HG03097 (cell line): ENCODE results near the gene ZNF710.
A peak's percentile ranks its signal among the peaks of the same experiment; 100 is the strongest.

Experiments used
- ATAC-seq: cut with Tn5 transposase; IDR thresholded peaks from one replicate; pipeline ENCODE4 v1.9.1; 2021; ENCODE audit not compliant: unreplicated experiment, low FRiP score

Gene ZNF710

DNA sequence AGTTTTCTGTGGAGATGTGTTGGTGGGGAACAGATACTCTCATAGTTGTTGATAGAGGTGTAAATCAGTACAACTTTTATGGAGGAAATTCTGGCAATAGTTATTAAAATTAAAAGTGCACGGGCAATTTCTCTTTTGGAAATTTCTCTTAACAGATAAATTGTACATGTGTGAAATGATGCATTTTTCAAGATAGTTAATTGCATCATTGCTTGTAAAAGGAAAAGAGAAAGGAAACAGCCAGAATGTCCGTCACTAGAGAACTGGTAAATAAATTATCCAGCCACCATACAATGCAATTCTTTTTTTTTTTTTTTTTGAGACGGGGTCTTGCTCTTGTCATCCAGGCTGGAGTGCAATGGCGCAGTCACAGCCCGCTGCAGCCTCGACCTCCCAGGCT is 14.2 kb downstream of the ZNF710 start:
- ATAC-seq, result no peak

DNA sequence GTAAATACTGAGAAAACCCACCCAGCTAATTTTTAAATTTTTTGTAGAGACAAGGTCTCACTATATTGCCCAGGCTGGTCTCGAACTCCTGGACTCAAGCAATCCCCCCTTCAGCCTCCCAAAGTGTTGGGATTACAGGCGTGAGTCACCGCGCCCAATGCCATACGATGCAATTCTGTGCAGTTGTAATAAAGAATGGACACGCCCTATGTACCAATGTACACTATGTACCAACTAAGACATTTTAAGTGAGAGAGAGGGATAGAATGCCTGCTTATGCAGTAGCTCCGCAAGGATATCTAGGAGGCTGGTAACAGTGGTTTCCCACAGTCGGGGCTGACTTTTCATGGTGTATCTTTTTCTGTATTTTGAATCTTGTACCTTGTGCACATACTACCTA is 14.6 kb downstream of the ZNF710 start:
- ATAC-seq, result no peak

DNA sequence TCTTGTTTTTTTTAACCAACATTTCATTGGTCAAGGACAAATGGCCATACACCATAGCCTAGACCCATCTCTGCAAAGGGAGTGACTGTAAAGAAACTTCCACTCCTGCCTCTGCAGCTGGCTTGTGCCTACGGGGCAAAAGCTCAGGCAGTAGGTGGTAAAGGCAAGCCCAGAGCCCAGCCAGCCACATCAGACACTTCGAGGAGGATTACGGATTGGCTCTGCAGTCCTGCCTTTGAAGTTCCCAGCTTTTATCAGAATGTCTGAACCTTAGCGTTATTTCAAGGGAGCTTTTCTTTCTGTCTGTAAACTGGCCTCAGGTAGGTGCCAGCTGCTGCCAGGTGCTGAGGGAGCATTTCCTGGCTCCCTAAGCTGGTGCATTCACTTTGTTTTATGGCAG is 15.6 kb downstream of the ZNF710 start:
- no peak for ATAC-seq

DNA sequence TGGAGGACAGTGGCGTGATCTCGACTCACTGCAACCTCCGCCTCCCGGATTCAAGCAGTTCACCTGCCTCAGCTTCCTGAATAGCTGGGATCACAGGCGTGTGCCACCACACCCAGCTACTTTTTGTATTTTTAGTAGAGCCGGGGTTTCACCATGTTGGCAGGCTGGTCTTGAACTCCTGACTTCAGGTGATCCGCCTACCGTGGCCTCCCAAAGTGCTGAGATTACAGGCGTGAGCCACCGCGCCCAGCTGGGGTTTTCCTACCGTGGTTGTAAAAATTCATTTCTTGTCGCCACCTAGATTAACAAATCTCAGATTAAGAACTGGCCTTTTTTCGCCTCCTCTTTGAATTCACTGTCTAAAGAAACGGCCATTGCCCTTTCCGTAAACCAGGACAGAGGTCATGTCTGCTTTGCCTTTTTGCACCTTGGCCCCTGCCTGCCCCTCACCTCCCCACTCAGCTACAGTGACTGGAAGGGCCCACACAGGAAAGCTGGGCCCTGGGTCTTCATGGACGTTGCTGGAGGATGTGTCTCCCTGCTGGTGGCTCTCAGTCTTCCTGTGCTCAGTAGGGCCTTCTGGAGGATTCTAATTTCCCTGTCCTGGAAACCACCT is 17.2 kb downstream of the ZNF710 start:
- ATAC-seq, result no peak

DNA sequence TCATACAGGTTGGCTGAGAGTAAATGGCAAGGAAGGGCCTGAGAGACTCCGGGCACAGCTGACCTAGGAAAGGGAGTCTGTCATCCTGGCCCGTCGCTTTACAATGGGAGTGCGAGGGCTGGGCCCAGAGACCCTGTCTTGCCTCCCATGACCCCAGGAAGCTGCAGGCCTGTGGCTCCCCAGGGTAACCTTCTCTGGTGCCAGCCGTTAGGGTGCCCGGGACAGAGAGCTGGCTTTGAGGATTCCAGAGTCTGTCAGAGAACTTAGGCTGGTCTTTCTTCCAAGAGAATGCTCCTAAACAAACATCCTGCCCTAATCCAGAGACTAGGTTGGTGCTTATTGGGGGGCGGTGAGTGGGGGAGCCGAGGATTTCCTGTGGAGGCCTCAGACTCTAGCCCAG is 18.5 kb downstream of the ZNF710 start:
- ATAC-seq, result no peak

DNA sequence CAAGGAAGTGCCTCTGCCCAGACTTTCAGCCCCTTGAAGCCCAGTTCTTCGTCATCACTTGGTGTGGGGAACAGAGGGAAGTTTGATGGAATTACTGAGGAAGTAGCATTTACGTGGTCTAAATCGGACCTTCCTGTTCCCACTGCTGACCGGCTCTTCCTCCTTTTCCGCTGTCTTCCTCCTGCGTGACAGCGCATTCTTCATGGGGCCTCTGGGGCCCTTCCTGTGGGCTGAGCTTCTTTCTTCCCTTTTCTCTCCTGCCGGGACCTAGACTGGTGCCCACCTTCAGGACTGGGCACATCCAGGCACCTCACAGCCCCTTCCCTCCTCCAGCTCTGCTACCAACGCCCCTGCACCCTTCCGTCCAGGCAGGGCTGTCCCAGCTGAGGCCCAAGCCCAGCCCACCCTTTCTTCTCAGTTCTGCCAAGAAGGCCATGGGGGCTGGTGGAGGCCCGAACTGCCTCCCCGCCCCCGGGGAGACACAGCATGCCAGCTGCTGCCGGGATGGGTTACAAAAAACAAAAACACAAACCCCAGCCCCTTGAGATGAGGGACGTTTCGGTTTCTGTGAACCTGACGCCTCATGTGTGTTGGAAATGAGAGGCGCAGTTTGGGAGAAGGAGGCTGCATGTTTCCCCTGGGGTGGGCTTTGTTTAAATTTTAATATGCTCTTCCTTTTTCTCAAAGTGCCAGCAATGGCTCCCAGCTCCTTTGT is 19.1 kb downstream of the ZNF710 start:
- no peak for ATAC-seq

DNA sequence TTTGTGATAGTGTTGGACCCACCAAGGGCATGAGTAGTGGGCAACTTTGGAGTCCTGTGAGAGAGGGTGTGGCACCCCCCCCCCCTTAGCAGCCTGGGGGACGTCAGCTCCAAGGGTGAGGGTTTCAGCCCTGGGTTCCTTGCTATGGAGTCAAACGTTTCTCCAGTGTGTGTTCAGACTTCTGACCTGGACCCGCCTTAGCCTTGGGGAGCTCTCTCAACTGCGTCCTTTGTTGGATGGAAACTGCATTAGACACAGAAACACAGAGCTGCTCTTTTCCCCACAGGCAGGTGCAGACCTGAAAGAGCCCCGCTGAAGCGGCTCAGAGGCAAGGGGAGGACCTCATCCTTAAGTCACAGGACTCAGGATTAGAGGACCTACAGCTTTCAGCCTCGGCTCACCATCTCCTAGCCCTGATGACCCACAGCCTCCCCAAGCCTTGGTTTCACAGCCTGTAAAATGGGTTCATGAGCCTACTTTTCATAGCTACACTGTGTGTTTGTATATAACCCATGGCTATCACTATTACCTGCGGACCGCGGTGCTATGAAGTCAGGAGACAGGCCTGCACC is 19.9 kb downstream of the ZNF710 start:
- ATAC-seq, result no peak

DNA sequence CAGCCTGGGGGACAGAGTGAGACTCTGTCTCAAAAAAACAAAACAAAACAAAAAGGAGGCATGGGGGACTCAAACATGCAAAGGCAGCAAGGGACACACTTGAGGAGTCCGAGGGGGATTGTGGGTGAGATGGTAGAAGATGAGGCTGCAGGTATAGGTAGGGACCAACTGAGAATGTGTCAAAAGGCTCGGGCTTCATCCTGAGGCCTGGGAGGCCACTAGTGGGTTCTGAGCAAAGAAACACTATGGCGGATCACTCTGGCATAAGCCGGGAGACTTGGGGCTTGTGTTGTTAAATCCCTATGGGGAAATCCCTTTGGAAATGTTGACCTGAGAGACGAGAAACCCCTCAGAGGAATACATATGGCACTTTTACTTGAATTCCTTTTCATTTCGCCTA is 21.2 kb downstream of the ZNF710 start:
- ATAC-seq, result no peak

DNA sequence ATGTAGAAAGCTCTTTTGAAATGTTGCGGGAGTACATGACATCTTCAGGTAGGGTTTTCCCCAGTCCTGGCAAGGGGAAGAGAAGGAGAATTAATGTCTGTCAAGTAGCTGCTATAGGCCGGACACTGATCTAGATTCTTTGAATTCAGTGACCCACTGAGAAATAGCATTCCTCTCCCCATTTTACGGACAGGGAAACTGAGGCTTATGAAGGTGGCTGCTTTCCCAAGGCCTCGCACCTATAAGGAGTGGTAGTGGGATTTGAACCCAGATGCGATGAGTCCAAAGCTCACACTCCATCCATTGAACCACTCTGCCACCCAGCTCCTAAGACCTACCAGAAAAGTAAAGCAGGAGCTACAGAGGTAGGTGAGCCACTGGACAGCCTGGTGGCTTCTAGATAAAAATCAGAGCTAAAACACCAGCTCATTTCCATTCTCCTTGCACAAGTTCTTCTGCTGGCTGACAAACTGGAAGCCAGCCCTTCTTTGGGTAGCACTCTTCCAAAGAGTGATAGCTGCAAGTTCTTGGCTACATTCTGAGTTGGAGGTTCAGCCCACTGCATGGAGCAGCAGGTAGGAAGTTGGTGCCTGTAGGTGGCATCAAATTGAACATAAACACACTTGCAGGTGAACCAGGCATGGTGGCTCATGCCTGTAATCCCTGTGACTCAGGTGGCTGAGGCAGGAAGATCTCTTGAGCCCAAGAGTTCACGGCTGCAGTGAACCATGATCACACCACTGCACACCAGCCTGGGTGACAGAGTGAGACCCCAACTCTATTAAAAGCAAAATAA is 22.0 kb downstream of the ZNF710 start:
- ATAC-seq, result no peak

DNA sequence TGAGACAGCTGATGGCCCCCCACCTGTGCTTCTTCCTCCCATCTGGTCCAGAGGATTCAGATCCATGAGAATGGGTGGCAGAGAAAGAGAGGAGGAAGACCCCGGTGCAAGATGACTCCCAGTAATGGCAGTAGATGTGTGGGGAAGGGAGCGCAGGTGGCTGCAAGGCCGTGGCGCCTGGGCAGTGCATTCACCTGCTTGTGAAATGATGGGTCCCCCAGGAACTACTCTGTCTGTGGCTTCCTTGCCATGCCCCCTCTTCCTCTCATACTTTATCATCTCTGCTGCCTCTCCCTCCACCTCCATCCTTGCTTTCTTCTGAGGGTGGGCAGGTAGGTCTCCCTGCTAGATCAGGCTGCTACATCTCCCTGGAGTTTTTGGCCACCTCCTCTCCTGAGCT is 23.3 kb downstream of the ZNF710 start:
- no peak for ATAC-seq

DNA sequence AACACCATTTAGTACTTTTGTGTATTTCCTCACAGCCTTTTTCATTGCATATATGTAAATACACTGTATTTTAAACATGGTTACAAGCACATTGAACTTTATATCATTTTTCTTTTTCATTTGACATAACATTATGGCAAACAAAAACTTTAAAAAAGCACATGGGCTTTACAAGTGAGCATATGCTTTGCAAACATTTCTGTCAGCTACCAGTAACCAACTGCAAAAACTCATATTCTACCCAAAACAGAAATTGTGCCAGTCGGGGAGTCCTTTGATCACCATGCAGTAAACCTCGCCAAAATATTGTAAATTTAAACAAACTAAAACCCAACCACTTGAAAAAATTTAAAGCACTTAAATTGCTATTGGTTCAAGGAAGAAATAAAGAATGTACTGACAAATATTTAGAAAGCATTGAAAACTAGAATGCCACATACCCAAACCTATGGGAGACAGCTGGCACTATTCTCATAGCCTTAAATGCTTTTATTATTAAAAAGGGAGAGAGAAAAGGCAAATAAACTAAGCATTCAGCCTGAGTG is 24.4 kb downstream of the ZNF710 start:
- ATAC-seq, result no peak

DNA sequence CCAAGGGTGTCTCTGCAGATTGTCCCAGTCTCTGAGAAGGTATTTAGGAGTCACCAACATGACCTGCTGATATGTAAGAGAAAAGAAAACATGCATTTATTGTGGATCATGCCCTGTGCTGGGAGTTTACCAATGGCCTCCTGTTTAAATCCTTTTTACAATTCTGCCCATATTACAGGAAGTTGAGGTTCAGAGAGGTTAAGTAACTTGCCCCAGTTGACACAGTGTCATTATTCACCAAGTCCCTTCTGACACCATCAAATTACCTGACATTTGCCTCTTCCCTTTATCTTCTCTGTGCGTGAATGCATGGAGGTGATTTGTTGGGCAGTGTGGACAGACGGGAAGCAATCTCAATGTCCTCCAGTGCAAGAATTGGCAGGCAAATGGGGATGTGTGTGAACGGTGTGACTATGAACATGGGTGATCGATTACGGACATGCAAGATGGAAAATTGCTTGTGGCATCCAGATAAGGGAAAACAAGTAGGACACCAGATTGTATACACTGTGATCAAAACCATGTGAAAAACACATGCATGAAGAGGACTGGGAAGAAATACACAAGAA is 27.3 kb downstream of the ZNF710 start:
- ATAC-seq, result no peak

DNA sequence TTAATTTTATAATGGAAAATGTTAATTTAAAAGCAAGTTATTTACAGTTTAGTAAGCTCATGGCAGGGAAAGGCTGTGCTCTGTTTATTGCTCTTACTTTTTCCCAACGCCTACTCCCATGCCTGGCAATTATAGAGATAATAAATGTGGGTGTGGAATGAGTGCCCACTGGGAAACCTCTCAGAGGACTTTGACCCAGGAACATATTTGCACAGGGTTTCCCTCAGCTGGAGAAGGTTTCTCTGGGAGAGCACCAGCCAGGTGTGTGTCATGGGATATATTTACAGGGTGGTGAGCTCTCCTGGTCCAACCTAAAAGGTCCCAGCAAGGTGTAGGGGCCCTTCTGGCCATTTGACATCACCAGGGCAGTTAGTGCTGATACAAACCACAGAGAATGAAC is 27.9 kb downstream of the ZNF710 start:
- ATAC-seq, result no peak

DNA sequence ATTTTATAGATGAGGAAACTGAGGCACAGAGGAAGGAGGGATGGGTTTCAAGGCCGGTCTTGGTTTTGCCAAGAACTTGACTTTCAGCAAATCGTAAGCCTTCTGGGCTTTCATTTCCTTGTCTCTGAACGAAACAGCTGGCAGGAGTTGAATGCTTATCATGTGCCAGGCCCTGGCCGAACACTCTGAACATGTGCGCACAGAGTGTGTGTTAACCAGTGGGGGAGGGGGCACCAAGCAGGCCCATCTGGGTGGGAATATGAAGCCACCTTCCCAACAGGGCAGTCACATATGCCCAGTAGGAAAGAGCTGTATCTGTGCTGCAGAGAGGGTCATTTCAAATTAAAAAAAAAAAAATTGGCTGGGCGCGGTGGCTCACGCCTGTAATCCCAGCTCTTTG is 29.3 kb downstream of the ZNF710 start:
- ATAC-seq, result no peak

DNA sequence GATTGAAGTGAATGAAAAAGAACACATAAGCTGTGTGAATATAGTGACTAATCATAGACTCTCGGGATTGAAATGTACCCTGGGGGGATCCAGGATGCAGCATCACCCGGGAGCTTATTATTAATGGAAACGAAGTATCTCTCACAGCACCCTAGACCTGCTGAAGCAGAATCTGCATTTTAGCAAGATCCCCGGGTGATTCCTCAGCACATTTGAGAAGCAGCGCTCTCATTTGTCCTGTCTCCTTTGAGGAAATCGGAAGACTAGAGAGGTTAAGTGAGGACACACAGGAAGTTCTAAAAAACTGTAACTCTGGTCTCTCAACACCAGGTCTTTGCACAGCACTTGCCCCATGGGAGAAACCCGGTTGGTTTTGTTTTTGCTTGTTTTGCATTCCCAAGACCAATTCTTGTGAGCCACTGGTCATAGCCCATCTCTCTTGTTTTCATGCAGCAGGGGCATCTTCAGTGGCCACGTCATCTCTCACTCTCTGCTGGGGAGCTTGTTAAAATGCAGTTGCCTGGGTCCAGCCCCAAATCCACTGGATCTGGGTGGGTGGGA is 30.2 kb downstream of the ZNF710 start:
- peak; percentile 80 for ATAC-seq

DNA sequence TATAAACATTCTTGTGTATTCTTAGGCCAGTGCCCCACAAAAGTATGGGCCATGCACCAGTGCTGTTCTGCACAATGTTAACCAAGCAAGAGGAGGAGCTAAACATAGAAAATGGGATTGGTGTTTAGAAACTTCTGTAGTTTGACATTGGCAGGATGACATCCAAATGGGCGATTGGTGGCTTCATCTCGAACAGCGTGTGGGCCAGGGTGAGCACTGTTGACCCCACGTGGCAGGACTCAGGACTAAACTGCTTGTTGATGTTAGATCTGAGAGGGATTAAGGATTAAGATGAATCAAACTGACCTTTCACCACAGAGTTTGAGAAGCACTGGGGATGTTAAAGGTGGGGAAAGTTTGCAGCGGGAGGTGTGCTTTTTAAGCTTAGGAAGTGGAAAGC is 31.9 kb downstream of the ZNF710 start:
- no peak for ATAC-seq

DNA sequence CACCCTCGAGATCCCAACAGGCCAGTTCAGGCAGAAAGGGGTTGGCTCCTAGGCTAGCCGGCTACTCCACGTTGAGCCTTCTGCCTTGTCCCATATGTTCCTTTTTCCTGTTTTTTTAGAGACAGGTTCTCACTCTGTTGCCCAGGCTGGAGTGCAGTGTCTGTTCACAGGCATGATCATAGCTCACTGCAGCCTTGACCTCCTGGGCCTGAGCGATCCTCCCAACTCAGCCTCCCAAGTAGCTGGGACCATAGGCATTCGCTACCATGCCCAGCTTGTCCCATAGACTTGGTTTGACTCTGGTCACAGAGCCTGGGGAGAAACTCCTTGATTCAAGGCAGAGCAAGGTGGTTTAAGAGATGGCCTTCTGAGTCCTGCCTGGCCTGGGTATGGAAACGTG is 32.3 kb downstream of the ZNF710 start:
- no peak for ATAC-seq

DNA sequence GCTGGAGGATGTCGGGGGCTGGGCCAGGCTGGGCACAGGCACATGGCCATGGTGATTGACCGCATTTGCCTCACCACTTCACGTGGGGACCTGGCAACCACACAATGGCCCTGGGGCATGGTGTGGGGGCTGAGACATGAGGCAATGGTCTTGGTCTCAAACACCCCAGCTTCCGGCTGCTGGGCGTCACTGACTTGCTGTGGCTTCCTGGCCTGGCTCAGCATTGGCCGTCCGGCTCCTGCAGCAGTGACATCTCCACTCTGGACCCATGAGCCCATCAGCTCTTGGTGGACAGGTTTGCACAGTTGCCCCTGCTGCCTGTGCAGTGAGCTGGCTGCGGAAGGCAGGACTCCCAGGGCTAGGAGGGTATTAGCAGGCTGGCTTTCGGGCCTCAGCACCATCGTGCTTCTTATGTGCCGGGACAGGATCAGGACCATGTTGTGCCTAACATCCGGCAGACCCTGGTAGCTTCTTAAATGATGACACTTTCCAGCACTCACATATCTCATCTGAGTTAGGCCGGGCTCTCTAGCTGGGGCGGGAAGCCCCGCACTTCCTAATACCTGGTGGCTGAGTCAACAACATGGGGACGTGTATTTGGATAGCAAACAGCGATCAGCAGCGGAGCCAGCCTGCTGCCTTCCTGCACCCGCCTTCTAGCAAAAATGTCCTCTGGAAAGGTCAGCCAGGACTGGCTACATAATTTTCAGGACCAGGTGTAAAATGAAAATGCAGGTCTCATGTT is 34.1 kb downstream of the ZNF710 start:
- ATAC-seq, result no peak

DNA sequence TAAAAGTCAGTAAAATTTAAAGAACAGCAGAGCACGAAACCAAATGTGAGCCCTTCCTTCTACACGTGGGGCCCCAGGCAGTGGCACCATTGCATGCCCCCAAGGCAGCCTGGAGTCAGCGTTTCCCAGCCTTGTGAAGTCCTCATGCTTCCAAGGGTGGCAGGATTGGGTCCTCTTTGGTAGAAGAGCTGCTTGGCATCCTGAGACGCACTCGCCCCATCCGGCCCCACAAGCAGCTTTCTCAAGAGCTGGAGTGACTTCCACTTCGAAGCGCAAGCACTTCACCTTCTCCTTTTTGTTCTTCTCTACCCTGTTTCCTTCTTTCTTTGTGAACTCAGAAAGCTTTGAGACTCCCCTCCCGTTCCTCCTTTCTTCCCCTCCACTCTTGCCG is 34.7 kb downstream of the ZNF710 start:
- ATAC-seq, result no peak

DNA sequence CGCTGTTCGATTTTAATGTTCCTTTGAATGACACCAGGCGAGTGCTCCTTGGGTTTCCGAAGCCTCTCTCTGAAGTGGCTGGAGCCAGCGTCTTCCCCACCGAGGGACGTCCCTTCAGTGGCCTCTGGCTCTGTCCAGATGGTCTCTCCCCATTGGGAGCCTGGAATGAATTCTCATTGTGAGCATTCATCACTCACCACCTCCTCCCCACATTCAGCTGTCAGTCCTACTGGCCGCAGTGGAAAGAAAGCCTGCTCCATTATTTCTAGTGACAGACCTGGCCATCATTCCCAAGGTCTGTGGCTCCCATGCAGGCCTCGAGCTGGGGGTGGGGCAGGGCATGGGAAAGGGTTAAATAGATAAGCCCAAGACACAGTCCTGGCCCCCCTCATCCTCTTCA is 35.2 kb downstream of the ZNF710 start:
- ATAC-seq, result no peak
